Measurements from ENCODE around the gene SEC22A. TPM values are rescaled to one million over a fixed set of nuclear protein-coding genes. Genes with fewer than 3 reads are reported as not detected.

Gene SEC22A
- total and polyA plus RNA-seq, 2 of the 13 experiments (the other 11 are each of a cell fraction or from before 2014, with no cell fraction given): 14.1 to 17.3 TPM

- Histone ChIP-seq H3K27me3 (ENCODE audit: control insufficient read depth in 1 of 2, insufficient read depth in 2 of 2, low read length in 2 of 2) (peaks cover 6 to 46% of the 10 kb centered on the region in 2 experiments; a peak in 3 of 5 replicates), H3K9me3 (ENCODE audit: low read length) (no peaks in the 10 kb centered on the region), H3K4me2 (ENCODE audit: low read depth, low read length) (no peak overlapping the region), H3K4me1 (ENCODE audit: insufficient read depth, low read length) (no peaks in the 10 kb centered on the region), H3K9ac (ENCODE audit: insufficient read depth, low read depth, low read length) (no peak overlapping the region), H3K4me3 (replicated peaks in 1 of 3; ENCODE audit: insufficient read depth in 1 of 3, low read depth in 2 of 3, low read length in 3 of 3) (no peak overlapping the region), H2AFZ (ENCODE audit: low read length) (no peak overlapping the region), H3K27ac (ENCODE audit: extremely low read length, insufficient read depth, low read length) (no peak overlapping the region), H4K20me1 (ENCODE audit: insufficient read depth, low read length) (no peaks in the 10 kb centered on the region), H3K36me3 (replicated peaks in 1 of 2; ENCODE audit: control insufficient read depth in 1 of 2, insufficient read depth in 2 of 2, low read length in 2 of 2) (no peaks in the 10 kb centered on the region), H3K79me2 (ENCODE audit: insufficient read depth, low read length) (no peaks in the 10 kb centered on the region)
- no peak for DNase-seq (ENCODE audit: low spot score)
- POLR2A ChIA-PET: no interaction called here
- FAIRE-seq: no peak
- no CpG with 5 or more reads among the region's 3 CpGs for WGBS (ENCODE audit: low lambda C conversion rate)
- intact Hi-C loops (cut with micrococcal nuclease; ENCODE audit: unreplicated experiment) (no loop called here), in situ Hi-C loops (cut with HindIII; ENCODE audit: extremely low pct_ligation_motif_present, low pct_unique_long_range_greater_than_20kb) (no loop called here)
- no peak for TF ChIP-seq NFIC (IDR thresholded peaks at IDR 0.05; ENCODE audit: low read length)
- no peak for TF ChIP-seq RAD21 (CRISPR knock-in tag; IDR thresholded peaks at IDR 0.05)
- TF ChIP-seq NFATC3 (CRISPR knock-in tag; IDR thresholded peaks at IDR 0.05): no peak
- no peak for TF ChIP-seq ZSCAN20 (CRISPR knock-in tag; IDR thresholded peaks at IDR 0.05; ENCODE audit: borderline replicate concordance)
- TF ChIP-seq NFE2L2 (IDR thresholded peaks at IDR 0.05; ENCODE audit: low read length): no peak
- no peak for TF ChIP-seq ZNF367 (CRISPR knock-in tag; IDR thresholded peaks at IDR 0.05; ENCODE audit: borderline replicate concordance)
- no peak for TF ChIP-seq SAP130 (CRISPR knock-in tag; IDR thresholded peaks at IDR 0.05; ENCODE audit: low read depth)
- TF ChIP-seq ZNF354B (CRISPR knock-in tag; IDR thresholded peaks at IDR 0.05): no peak
- CTCF ChIA-PET (ENCODE audit: low intra/inter-chr PET ratio, low total read pairs): no interaction called here
- no peak for ATAC-seq
- BruUV-seq (replicated peaks): no TSS peak
Observed at GRCh38 chr3:123318374-123318773, 116.6 kb downstream of the SEC22A start.

- H3K27ac ChIP-seq (ENCODE audit: extremely low read length, insufficient read depth, low read length): no peak overlapping the region
- ChIA-PET CTCF (ENCODE audit: low intra/inter-chr PET ratio, low total read pairs) (no interaction called here), POLR2A (no interaction called here)
- H3K27me3 ChIP-seq (ENCODE audit: control insufficient read depth in 1 of 2, insufficient read depth in 2 of 2, low read length in 2 of 2): peaks cover 6 to 52% of the 10 kb centered on the region in 2 experiments; a peak in 3 of 5 replicates
- no peak overlapping the region for H2AFZ ChIP-seq (ENCODE audit: low read length)
- TF ChIP-seq CHD4 (IDR thresholded peaks at IDR 0.05; ENCODE audit: borderline replicate concordance, low read length) (no peak), GTF2F1 (IDR thresholded peaks at IDR 0.05; ENCODE audit: low read length) (no peak), TBX3 (IDR thresholded peaks at IDR 0.05; ENCODE audit: borderline replicate concordance) (no peak), TCF7L2 (IDR thresholded peaks at IDR 0.05; ENCODE audit: low read depth, low read length) (no peak), ZSCAN29 (CRISPR knock-in tag; conservative IDR thresholded peaks at IDR 0.05) (no peak), CBX2 (IDR thresholded peaks at IDR 0.05; ENCODE audit: low read depth, low read length) (no peak), CBX2 (CRISPR knock-in tag; IDR thresholded peaks at IDR 0.05; ENCODE audit: low read depth) (no peak), ZNF562 (CRISPR knock-in tag; IDR thresholded peaks at IDR 0.05; ENCODE audit: borderline replicate concordance) (no peak), ADNP (CRISPR knock-in tag; IDR thresholded peaks at IDR 0.05) (no peak), HMG20A (CRISPR knock-in tag; IDR thresholded peaks at IDR 0.05; ENCODE audit: borderline replicate concordance) (no peak), PRPF4 (IDR thresholded peaks at IDR 0.05; ENCODE audit: low read depth, low read length, poor library complexity, severe bottlenecking) (no peak)
- intact Hi-C loops (cut with micrococcal nuclease; ENCODE audit: unreplicated experiment) (no loop called here), in situ Hi-C loops (cut with HindIII; ENCODE audit: extremely low pct_ligation_motif_present, low pct_unique_long_range_greater_than_20kb) (no loop called here)
- no peaks in the 10 kb centered on the region for H3K36me3 ChIP-seq (replicated peaks in 1 of 2; ENCODE audit: control insufficient read depth in 1 of 2, insufficient read depth in 2 of 2, low read length in 2 of 2)
- H3K79me2 ChIP-seq (ENCODE audit: insufficient read depth, low read length): no peaks in the 10 kb centered on the region
- ATAC-seq (no peak), FAIRE-seq (no peak), DNase-seq (ENCODE audit: low spot score) (no peak)
- H3K9me3 ChIP-seq (ENCODE audit: low read length): no peaks in the 10 kb centered on the region
- no peak overlapping the region for H3K4me2 ChIP-seq (ENCODE audit: low read depth, low read length)
- no peaks in the 10 kb centered on the region for H3K4me1 ChIP-seq (ENCODE audit: insufficient read depth, low read length)
- BruUV-seq (replicated peaks): no TSS peak
- H3K9ac ChIP-seq (ENCODE audit: insufficient read depth, low read depth, low read length): no peak overlapping the region
- WGBS (ENCODE audit: low lambda C conversion rate): 21% methylated on average over 7 of the region's 10 CpGs
- no peaks in the 10 kb centered on the region for H4K20me1 ChIP-seq (ENCODE audit: insufficient read depth, low read length)
- H3K4me3 ChIP-seq (replicated peaks in 1 of 3; ENCODE audit: insufficient read depth in 1 of 3, low read depth in 2 of 3, low read length in 3 of 3): no peak overlapping the region
Observed at GRCh38 chr3:123319760-123320159, 118.0 kb downstream of the SEC22A start.
